ENCODE data around the gene SF3A2. TPM values are rescaled to one million over a fixed set of nuclear protein-coding genes. Genes with fewer than 3 reads are reported as not detected.

SF3A2 gene
- total and polyA plus RNA-seq, 2 experiments from 2014 or later = 67.7 to 128 TPM

- no peak for TF ChIP-seq ZNF462 (CRISPR knock-in tag; IDR thresholded peaks at IDR 0.05)
- TF ChIP-seq ZNF114 (CRISPR knock-in tag; IDR thresholded peaks at IDR 0.05) = no peak
- TF ChIP-seq EZH2 (IDR thresholded peaks at IDR 0.05; ENCODE audit: low read depth, unreplicated experiment) = no peak
Measured at GRCh38 chr19:2268861-2269243, 32.2 kb downstream of the SF3A2 start (continued).

GRCh38 chr19:2269244-2270156 is 32.9 kb downstream of the SF3A2 start:
- peak; percentile 58 for ATAC-seq
- peaks cover 18% of the 10 kb centered on the region for H3K4me1 ChIP-seq (ENCODE audit: insufficient read depth)
- peak overlapping the region; percentile 55; the same call in 1 of the 2 replicates for H3K27ac ChIP-seq (ENCODE audit: low read depth)
- TF ChIP-seq ETS1 (IDR thresholded peaks at IDR 0.05) (0 out of 2 replicates have a peak, but pooled peaks have one; percentile 12), POLR2AphosphoS5 (IDR thresholded peaks at IDR 0.05; ENCODE audit: low read depth) (peak; percentile 99), REST (IDR thresholded peaks at IDR 0.05; ENCODE audit: unreplicated experiment) (peak; percentile 6)

More at GRCh38 chr19:2269244-2270156, 32.9 kb downstream of the SF3A2 start:
- Histone ChIP-seq H3K4me3 (peak overlapping the region; percentile 98), H3F3A (replicated peaks; ENCODE audit: low read depth) (peaks cover 34% of the 10 kb centered on the region), H3K9me2 (ENCODE audit: insufficient read depth) (no peaks in the 10 kb centered on the region), H3K4me2 (peak overlapping the region; percentile 89), H3K36me3 (ENCODE audit: insufficient read depth) (peaks cover 4% of the 10 kb centered on the region; the same call in 1 of the 2 replicates), H4K20me1 (replicated peaks; ENCODE audit: insufficient read depth) (peaks cover 26% of the 10 kb centered on the region), H3K79me2 (replicated peaks; ENCODE audit: insufficient read depth) (peaks cover 45% of the 10 kb centered on the region), H2AFZ (no peak overlapping the region), H3K27me3 (ENCODE audit: insufficient read depth) (no peaks in the 10 kb centered on the region)
- DNase-seq (ENCODE audit: low spot score) = peak; percentile 96
- Mint-ChIP-seq H3K27ac (peak overlapping the region; percentile 97), H3K36me3 (ENCODE audit: low read depth) (peaks cover 33% of the 10 kb centered on the region), H3K4me3 (peak overlapping the region; percentile 93), H3K9me3 (peaks cover 7% of the 10 kb centered on the region; the same call in 1 of the 3 replicates), H3K27me3 (ENCODE audit: insufficient read depth, low read depth, poor library complexity) (peaks cover 24% of the 10 kb centered on the region), H3K4me1 (peaks cover 20% of the 10 kb centered on the region)

Data from GM23338 (cell line).